VCaP (cell line): Measurements from ENCODE around the gene NGF.
"Not testable (repeated sequence)": the region's sequence is repeated elsewhere in the genome, so short reads cannot be mapped to it uniquely, and the experiment has no call there.

Source experiments
- H3K27ac ChIP-seq: fragments of 450-650 bp; 2 replicates; pipeline ENCODE4 v1.5.1; 2017
- TF ChIP-seq, protein P1 (sequence below): fragments of 450-650 bp; conservative IDR thresholded peaks from 2 replicates; pipeline ENCODE4 v1.5.1; 2017; ENCODE audit warnings: mild to moderate bottlenecking, moderate library complexity

Gene NGF

DNA sequence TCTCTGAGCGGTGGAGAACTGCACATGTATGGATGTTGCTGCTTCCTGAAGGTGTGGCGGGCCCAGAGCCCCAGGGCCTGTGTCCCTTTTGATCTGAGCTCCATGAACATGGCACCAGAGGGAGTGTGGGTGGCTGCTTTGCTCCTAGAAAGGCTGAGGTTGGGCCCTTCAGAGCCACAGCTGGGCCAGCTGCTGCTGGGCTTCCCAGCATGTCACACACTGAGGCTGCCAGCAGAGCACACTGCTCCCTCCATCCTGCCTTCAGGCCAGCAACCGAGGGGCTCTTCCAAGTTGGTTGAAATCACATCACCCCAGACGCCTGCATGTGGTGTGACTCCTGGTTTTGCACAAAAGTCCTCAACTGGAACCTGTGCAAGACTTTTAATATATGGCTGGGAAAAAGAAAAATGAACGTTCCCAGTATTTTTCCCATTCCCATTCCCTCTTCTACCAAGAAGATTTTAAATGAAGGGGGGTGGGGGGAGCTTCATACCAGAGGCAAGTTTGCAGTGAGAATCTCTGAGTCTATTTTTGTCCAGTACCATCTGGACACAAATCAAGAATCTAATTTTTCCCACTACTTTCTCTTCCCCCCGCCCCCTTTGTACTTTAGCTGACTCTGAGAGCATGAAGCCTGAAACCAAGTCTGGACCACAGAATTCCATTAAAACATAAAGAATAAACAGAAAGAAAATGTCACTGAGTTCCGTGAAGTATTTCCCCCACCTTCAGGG, 26.2 kb upstream of the NGF start:
- H3K27ac ChIP-seq = no peak overlapping the region
- TF ChIP-seq, protein P1, sequence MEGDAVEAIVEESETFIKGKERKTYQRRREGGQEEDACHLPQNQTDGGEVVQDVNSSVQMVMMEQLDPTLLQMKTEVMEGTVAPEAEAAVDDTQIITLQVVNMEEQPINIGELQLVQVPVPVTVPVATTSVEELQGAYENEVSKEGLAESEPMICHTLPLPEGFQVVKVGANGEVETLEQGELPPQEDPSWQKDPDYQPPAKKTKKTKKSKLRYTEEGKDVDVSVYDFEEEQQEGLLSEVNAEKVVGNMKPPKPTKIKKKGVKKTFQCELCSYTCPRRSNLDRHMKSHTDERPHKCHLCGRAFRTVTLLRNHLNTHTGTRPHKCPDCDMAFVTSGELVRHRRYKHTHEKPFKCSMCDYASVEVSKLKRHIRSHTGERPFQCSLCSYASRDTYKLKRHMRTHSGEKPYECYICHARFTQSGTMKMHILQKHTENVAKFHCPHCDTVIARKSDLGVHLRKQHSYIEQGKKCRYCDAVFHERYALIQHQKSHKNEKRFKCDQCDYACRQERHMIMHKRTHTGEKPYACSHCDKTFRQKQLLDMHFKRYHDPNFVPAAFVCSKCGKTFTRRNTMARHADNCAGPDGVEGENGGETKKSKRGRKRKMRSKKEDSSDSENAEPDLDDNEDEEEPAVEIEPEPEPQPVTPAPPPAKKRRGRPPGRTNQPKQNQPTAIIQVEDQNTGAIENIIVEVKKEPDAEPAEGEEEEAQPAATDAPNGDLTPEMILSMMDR = no peak

DNA sequence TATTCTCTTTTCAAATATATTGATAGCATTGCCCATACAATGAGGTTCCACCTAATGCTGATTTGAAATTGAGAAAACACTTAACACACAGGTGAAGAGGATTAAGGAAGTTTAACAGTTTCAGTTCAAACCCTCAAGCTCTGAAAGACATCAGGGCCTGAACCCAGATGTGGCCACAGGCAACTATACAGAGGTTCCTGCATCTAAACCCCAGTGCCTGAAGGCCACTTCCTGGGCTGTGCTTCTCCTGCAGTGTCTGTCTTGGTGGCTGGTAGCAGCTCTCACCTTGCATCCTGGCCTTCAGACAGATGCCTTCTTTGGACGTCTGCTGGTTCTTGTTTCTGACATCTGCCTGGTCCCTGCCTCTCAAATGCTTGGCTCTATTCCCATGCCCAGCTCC, 25.1 kb upstream of the NGF start:
- H3K27ac ChIP-seq = no peak overlapping the region
- TF ChIP-seq, protein P1 = no peak

DNA sequence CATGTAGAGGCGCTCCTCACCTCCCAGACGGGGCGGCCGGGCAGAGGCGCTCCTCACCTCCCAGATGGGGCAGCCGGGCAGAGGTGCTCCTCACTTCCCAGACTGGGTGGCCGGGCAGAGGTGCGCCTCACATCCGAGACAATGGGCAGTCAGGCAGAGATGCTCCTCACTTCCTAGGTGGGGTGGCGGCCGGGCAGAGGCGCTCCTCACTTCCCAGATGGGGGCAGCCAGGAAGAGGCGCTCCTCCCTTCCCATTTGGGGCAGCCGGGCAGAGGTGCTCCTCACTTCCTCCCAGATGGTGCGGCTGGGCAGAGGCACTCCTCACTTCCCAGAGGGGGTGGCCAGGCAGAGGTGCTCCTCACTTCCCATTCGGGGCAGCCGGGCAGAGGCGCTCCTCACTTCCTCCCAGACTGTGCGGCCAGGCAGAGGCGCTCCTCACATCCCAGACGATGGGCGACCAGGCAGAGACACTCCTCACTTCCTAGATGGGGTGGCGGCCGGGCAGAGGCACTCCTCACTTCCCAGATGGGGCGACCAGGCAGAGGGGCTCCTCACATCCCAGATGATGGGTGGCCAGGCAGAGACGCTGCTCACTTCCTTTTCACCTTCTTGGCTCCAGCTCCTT, 22.6 kb upstream of the NGF start:
- H3K27ac ChIP-seq = not testable (repeated sequence)

DNA sequence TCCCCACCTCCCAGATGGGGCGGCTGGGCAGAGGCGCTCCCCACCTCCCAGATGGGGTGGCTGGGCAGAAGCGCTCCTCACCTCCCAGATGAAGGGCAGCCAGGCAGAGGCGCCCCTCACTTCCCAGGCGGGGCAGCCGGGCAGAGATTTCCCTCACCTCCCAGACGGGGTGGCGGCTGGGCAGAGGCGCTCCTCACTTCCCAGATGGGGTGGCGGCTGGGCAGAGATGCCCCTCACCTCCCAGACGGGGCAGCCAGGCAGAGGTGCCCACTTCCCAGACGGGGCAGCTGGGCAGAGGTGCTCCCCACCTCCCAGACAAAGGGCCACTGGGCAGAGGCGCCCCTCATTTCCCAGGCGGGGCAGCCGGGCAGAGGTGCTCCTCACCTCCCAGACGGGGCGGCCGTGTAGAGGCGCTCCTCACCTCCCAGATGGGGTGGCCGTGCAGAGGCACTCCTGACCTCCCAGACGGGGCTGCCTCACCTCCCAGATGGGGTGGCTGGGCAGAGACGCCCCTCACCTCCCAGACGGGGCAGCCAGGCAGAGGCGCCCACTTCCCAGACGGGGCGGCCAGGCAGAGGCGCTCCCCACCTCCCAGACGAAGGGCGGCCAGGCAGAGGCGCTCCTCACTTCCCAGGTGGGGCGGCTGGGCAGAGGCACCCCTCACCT, 21.9 kb upstream of the NGF start:
- not testable (repeated sequence) for H3K27ac ChIP-seq

- TF ChIP-seq, protein P1 = no peak
- no peak overlapping the region for H3K27ac ChIP-seq
Measured at GRCh38 chr1:115356356-115356755, 18.3 kb upstream of the NGF start.

DNA sequence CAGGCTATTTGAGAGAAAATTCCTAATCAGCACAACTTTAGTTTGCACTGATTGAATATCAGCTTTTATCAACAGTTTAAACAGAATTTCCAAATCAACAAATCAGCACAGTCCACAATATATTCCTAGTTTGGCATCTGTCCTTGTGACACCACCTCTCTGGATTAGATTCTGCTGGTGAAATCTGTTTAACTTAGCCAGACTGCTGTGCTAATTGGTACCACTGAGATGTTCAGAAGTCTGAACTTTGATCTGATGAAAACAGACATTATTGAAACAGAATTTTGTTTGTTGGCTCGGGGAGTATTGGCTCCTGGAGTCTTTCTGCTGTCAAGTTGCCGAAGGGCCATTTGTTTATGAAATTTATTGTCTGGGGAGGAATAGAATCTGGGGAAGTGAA, 17.0 kb upstream of the NGF start:
- TF ChIP-seq, protein P1 = no peak
- no peak overlapping the region for H3K27ac ChIP-seq

DNA sequence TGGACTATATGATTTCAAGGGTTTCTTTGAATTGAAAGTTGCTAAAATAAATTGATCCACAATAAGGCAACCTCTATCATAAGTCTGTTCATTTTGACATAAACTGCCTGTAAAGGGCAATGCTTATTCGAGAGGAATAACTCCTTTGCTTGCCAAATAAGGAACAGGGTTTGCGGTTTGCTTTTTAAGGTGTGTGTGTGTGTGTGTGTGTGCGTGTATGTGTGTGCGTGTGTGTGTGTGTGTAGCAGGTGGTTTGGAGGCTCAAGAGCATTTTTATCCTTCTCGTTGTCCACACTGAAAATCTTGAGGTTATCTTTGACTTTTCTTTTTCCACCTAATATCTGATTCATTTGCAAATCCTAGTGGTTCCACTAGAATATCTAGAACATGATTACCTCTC, 13.1 kb upstream of the NGF start:
- TF ChIP-seq, protein P1 = no peak
- peak overlapping the region; percentile 60; the same call in 1 of the 2 replicates for H3K27ac ChIP-seq

GRCh38 chr1:115348636-115349035, 10.6 kb upstream of the NGF start:
- H3K27ac ChIP-seq = no peak overlapping the region
- TF ChIP-seq, protein P1 = no peak
